ENCODE results near the gene C18orf63.
"Not testable (repeated sequence)": the region's sequence is repeated elsewhere in the genome, so short reads cannot be mapped to it uniquely, and the experiment has no call there.

Gene C18orf63

DNA sequence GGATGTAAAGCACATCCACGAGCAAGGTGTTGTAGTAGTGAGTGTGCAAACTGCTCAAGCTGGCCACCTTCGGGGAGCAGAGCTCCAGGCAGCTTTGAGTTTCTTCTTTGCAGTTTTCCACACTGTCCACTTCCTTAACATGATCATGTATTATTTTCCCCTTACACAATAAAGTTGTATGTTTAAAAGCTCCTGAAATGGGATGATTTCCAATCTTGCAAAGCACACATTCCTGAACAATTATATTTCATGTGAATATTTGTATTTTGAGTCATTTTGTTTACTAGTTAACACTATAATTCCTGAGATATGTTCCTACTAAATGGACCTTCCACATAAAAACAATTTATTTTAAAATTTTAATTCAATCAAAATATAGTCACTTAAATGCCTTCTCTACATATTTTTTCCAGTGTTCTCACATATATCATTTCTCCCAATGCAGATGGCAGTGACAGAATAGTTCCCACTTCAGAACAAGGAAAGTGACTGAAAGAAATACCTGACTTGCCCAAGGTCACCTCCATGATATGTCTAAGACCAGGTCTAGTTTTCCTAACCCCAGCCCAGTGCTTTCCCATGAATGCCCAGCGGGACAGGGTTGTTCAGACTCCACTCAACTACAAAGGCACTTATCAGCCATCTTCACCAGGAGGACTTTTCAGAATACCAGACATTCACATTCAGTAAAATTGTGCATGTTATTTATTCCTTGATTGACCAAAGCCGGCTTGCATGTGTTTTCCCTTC, 29.4 kb upstream of the C18orf63 start:
- no peak for DNase-seq (ENCODE audit: low spot score)

DNA sequence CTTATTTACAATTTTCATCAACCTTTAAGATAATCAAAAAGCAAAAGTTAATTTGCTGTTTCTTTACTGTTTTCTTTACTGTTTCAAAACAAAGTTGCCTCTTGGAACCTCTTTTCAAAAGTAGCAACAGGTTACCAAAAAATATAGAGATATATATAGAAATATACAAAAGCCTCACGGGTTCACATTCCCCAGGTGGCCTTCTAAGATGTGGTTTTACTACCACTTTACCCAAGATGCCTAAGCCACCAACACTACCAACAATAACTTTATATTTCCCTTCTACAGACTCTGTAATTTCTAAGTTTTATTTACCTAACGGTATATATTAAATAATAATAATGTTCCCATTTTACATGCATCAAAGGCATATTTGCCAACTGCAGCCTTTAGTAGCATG, 28.8 kb upstream of the C18orf63 start:
- no peak for DNase-seq (ENCODE audit: low spot score)

DNA sequence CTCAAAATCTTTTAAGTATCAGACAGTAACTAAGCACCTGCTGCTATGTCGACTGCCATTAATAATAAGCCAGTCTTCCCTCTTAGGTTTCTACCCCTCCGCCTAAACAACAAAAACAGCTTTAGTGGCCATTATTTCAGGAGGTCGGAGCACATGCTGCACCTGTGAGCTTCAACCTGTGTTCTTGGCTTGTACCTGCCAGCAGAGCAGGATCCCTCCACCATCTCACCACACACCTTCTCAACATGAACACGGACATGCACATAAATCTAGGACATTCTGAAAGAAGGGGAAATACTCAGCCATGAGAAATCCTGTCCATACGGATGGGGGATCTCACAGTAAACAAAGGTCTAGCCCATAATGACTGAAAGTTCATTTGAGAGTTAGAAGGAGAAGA, 27.6 kb upstream of the C18orf63 start:
- DNase-seq (ENCODE audit: low spot score) = no peak

DNA sequence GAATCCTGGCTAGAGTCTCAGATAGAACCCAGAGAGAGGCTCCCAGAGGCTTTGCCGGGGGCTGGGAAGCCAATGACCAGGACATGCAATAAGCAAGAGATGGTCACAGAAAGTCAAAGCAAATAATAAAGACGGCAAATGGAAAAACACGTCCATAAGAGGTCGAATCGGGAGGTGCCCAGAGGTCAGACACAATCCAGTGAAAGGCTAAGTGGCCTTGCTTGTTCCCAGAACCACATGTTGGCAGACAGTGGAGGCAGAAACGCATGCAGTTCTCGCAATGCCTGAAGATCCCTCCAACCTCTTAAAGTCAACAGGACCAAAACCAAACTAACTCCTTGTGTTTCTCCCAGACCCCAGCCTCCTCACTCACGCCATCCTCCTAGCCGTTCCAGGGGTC, 26.9 kb upstream of the C18orf63 start:
- DNase-seq (ENCODE audit: low spot score) = no peak

DNA sequence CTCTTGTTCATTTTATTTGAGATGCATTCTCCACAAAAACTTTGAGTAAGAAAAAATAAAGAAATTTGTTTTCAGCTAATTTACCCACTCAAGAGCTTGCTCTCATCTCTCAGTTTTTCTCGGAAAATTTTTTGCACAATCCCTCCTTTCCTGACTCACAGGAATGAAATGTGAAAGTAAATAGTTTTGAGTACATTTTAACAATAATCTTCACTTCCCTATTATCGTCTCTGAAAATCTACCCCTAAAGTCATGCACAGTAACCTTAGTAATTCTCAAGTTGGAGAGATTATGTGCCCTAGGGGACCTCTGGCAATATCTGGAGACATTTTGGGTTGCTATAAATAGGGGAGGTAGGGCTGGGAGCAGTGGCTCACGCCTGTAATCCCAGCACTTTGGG, 26.5 kb upstream of the C18orf63 start:
- no peak for DNase-seq (ENCODE audit: low spot score)

DNA sequence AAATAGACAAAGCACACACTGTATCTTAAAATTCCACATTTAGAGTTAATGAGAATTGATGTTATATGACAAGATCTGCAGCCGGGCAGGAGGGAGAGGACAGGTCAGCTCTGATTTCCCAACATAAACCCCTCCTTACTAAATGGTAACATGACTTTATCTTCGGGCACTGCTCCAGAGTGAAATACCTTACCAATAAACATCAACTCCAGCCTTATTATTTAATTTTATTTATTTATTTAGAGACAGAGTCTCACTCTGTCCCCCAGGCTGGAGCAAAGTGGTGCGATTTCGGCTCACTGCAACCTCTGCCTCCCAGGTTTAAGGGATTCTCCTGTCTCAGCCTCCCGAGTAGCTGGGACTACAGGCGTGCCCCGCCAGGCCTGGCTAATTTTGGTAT, 25.6 kb upstream of the C18orf63 start:
- no peak for DNase-seq (ENCODE audit: low spot score)

DNA sequence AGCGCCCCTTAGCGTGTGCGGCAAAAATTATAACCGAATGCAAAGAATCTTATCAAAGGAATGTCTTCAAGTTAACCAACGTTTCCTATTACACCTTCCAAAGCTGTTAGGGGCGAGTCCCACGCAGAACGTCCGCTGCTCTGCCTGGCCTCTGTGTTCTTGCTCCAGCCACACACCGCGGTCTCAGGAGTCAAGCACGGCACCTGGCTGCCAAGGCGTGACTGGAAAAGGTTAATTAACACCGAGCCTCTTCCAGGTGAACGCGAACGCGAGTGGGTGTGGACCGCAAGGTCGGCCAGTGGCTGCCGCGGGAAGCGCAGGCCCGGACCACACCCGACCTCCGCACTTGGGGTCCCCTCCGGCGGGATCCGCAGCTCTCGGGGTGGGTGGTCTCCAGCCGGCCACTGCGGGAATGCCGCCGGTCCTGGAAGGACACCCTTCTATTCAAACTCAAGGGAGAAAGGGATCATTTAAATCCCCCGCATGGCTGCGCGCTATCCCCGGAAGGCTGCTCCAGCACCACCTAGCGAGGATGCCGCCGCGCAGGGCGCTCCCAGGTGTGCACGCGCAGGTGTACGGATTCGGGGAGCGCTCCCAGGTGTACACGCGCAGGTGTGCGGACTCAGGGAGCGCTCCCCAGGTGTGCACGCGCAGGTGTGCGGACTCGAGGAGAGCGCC, 24.7 kb upstream of the C18orf63 start:
- DNase-seq (ENCODE audit: low spot score) = no peak

DNA sequence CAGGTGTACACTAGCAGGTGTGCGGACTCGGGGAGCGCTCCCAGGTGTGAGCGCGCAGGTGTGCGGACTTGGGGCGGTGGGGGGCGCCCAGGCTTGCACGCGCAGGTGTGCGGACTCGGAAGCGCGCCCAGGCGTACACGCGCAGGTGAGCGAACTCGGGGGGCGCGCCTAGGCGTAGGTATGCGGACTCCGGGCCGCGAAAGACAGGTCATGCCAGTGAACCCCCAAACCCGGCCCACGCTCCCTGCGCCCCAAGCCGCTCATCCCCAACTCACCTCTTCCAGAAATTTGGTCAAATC, 24.2 kb upstream of the C18orf63 start:
- no peak for DNase-seq (ENCODE audit: low spot score)

DNA sequence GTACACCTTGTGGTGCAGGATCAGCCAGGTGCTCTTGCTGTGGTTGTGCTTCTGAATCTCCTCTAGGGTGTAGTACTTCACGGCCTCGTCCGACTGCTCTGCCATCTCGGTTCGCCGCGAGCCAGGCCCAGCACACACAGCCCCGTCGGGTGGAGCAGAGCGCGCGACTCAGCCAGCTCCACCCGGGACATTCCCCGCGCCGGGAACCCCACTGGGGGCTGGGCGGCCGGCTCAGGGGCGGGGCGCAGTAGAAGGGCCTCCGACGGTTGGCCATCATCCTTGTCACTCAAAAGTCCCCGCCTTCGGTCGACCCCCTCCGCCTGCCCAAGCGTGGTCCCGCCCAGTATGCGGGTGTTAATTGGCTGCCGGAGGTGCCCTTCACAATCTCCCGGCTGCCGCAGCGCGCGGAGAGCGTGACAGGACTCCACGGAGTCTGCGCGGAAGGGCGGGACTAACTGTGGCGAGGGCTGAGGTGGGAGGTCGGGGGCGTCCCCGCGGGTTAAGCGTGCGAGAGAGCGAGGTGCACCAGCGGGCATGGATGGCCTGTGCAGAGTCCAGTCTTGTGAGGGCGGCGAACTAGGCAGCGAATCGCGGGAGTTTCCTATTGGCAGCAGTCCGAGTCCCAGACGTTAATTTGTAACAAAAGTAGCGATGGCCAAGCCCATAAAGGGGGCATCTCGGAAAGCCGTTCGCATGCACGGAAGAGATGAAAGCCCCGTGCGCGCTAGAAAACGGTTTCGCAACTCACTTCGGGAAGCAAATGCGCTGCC, 23.7 kb upstream of the C18orf63 start, which contains the start of gene CYB5A:
CYB5A (minus strand) TSS at position 193 of the 770 bp plus-strand sequence; CDS start at position 105, 88 bp downstream.
- DNase-seq (ENCODE audit: low spot score) = peak; percentile 100

DNA sequence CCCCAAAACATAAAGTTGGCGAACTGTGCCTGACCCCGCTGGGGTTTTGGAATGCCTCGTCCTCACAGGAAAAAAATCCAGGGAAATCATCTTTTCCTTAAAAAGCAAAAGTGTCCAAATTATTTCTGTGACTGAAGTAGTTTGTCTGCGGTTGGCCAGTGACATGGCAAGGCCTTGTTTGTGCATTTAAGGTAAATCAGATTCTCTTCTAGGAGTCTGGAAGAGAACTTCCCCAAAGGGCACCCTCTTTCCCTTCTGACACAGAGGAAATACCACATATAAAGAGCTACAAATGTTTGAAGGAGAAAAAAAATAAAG, 23.1 kb upstream of the C18orf63 start:
- no peak for DNase-seq (ENCODE audit: low spot score)

DNA sequence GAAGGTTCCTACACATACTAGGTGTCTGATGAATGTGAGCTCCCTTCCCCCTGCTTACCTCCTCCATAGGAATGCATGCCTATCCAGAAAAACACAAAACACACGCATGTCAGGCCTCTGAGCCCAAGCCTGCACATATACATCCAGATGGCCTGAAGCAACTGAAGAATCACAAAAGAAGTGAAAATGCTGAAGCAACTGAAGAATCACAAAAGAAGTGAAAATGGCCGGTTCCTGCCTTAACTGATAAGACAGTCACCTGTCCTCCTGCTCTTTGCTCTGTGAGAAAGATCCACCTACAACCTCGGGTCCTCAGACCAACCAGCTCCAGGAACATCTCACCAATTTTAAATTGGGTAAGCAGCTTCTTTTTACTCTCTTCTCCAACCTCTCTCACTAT, 22.7 kb upstream of the C18orf63 start:
- DNase-seq (ENCODE audit: low spot score) = not testable (repeated sequence)

DNA sequence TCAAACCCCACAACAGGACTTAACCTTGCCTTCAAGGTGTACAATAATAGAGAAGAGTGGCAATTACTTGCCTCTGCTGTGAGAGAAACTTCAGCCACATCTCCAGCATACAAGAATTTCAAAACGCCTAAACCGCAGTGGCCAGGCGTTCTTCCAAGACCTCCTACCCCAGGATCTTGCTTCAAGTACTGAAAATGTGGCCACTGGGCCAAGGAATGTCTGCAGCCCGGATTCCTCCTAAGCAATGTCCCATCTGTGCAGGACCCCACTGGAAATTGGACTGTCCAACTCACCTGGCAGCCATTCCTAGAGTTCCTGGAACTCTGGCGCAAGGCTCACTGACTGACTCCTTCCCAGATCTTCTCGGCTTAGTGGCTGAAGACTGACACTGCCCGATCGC, 21.1 kb upstream of the C18orf63 start:
- no peak for DNase-seq (ENCODE audit: low spot score)

DNA sequence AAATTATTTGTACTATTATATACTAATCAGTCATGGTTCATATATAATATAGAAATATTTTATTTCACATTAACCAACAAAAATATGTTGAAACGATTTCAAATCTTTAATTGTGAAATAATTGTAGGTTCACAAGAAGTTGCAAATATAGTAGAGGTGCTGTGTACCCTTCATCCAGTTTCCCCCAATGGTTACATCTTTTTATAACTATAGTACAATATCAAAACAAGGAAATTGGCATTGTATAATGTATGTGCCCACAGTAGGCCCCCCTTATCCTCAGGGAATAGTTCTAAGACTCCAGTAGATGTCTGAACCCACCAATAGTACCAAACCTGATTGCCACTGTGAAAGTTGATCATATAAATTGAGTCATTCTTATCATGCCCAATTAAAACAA, 16.5 kb upstream of the C18orf63 start:
- DNase-seq (ENCODE audit: low spot score) = no peak

DNA sequence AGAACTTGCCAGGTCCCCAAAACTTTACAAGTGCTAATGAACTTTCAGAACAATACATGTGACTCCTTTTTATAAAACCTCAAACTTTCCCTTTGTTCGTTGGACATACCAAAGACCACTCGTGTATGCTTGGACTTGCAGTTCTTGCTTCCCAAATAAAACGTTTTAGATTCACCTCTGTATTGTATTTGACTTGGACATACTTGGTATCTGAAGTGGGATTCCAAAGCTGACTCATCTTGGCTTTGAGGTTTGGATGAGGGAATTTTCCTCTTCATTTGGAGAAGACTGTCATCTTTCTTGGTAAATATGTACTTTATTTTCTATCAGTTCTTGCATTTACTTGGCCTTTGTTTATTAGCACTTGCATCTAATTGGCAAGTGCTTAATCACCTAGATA, 15.9 kb upstream of the C18orf63 start:
- no peak for DNase-seq (ENCODE audit: low spot score)

DNA sequence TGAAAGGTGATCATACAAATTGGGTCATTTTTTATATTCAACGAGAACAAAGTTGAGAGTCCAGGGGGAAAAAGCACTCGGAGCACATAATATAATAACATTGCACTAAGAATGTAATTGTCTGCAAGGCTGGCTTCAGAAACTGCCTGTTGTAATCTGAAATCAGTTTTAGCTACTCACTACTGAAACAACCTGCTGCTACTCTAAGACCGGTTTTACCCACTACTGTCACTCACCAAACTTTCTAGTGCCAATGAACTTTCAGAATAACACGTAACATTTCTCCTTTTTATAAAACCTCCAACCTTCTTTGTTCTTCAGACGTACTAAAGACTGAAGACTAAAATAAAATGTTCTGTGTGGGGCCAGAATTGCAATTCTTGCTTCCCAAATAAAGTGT, 12.3 kb upstream of the C18orf63 start:
- no peak for DNase-seq (ENCODE audit: low spot score)

DNA sequence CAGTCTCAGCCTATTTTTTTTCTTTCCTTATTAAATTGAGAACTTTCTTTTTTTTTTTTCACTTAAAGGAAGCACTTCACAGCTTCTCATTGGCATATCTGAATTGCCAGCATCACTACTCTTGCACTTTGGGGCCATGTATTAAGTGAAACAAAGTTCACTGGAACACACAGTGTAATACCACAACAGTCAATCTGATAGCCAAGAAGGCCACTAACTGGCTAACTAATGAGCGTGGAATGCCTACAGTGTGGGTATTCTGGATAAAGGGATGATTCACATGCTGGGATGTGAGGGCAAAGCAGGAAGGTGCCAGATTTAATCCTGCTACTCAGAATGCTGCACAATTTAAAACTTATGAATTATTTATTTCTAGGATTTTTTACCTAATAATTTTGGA, 11.7 kb upstream of the C18orf63 start:
- no peak for DNase-seq (ENCODE audit: low spot score)

DNA sequence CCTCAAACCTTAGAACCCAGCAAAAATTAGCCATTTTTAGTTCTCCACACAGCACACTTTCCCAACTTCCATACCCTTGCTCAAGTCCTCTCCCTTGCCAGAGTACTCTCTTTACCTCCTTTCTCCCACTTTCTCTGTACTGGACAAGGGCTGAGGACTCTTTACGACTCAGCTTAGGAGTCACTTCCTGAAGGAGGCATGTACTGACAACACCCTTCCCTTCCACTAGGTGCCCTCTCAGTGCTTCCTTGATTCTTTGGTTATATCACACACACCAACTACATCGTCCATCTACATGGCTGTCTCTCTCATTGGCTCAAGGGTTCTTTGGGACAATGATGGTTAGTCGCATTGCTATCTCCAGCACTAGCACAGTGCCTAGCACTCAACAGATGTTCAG, 5.2 kb upstream of the C18orf63 start:
- no peak for DNase-seq (ENCODE audit: low spot score)

DNA sequence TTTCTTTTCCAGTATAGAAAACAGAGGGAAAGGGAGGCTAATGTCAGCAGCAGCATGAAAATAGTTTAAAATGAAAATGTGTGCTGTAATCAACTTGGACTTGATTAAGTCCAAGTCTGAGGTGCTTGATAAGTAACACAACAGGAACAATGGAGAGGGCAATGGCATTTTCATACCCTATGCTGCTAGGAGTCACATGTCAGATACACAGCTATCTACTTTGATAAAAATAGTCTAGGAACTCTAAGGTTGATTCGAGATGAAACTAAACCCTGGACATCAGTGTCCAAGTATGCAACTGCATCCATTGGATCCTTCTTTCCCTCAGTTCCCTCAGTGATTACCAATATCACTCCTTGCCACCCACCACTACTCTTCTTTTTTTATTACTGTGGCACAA, 4.6 kb upstream of the C18orf63 start:
- no peak for DNase-seq (ENCODE audit: low spot score)

DNA sequence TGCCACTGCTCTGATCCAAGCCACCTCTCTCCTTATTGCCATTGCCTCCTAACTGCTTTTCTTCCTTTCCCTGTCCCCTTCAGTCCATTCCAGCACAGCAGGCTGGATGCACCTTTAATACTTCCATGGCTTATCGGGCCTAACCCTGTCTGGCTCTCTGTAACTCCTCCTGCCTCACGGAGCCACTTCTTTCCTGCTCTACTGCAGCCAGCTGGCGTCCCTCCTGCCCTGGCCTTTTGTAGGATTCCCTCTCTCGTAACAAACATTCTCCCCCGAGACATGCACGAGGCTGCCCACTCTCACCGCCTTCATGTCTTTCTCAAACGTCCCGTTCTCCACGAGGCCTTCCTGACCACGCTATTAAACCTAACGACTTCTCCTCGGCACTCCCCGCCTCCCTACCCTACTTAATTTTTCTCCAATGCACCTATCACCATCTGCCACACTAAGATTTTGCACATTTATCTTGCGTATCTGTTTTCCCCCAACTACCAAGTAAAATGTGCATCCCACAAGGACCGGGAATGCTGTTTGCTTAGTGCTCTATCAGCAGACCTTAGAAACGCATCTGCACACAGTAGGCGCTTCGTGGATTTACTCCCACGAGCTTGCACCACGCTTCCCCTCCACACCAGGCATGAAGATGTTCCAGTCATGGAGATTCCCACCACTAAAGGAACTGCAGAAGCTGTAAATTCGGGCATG, 728 bp upstream of the C18orf63 start:
- DNase-seq (ENCODE audit: low spot score) = no peak

DNA sequence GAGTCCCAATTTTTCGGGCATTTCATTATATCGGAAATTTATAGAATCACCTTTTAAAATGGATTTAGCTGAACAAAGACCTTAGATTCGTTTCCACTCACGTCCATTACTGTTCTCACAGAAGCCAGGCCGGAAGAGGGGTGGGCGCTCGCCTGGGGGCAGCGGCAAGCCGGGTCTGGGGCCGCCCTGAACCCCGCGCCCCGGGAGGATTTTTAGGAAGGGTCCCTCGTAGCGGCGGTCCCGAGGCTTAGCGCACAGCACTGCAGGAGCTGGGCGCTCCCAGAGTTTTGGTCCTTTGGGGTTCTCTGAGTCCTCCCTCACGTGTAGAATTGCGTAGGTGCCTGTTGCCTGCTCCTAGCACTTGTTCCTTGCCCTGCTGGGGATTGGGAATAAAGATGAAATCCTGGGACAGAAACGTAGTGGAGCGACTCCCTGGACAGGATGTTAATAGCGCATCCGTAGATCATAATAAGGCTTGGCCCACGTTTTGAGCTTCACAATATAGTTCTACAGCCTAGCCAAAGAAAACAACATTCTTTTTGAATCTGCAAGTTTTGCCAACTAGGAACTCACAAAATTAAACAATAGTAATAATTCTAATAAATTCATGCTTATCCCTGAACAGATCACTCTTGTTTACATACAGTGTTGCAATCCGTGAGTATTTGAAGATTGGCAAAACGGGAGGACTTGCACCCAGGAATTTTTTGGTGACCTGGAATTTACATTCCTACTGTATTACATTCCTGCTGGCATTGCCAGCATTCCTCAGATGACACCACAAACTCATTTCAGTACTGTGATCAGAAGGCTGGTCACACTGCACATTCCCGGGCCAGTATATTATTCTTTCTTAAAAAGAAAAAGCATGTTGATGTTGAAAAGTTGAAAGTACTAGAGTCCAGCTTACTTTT, 875 bp downstream of the C18orf63 start:
- no peak for DNase-seq (ENCODE audit: low spot score)

DNA sequence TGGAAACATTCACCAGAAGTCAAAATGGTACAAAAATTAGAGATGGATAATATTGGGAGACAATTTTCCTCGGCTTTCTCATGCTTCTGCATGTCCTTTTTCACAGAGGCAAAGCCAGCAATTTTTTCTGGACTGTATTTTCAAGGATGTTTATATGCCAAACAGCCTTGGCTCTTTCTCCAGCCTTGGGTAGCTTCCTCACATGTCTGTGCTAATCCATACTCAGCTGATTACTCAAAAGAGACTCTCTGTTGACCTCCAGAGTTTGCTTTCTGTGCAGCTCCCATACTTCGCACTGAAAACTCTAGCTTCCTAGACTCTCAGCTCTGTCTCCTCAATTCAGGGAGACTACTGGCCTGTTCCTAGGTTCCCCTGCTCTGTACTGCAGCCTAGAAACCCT, 10.6 kb downstream of the C18orf63 start:
- no peak for DNase-seq (ENCODE audit: low spot score)

DNA sequence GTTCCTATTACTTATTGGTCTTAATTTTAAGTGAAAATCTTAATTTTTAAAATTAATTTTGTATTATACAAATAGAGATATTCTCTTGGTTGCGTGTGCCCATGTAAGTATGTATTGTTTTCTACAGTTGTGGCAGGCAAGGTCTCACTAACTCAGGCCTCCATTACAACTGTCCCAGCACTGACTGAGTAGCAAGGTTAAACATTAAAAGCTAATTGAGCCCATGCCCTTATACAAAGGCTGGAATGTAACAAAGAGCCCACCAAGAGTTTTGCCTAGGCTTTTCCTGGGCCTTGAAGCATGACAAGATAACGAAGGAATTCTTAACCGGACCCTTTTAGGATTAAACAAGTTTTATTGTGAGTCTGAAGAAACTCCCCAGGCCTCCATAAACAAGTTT, 11.2 kb downstream of the C18orf63 start:
- not testable (repeated sequence) for DNase-seq (ENCODE audit: low spot score)

Measured in germinal center (tissue), 1 donor.